HG02938 (cell line): Measurements from ENCODE around the gene GSAP.

Experiments used
- ATAC-seq: cut with Tn5 transposase; IDR thresholded peaks from one replicate; pipeline ENCODE4 v1.9.1; 2021; ENCODE audit warnings: mild to moderate bottlenecking, moderate library complexity; ENCODE audit not compliant: unreplicated experiment

Gene GSAP

GRCh38 chr7:77330169-77330882, 85.8 kb downstream of the GSAP start:
- peak; percentile 40 for ATAC-seq

- ATAC-seq = no peak
Observed at GRCh38 chr7:77329466-77330168, 86.5 kb downstream of the GSAP start.

GRCh38 chr7:77328669-77329068, 87.5 kb downstream of the GSAP start:
- no peak for ATAC-seq

DNA sequence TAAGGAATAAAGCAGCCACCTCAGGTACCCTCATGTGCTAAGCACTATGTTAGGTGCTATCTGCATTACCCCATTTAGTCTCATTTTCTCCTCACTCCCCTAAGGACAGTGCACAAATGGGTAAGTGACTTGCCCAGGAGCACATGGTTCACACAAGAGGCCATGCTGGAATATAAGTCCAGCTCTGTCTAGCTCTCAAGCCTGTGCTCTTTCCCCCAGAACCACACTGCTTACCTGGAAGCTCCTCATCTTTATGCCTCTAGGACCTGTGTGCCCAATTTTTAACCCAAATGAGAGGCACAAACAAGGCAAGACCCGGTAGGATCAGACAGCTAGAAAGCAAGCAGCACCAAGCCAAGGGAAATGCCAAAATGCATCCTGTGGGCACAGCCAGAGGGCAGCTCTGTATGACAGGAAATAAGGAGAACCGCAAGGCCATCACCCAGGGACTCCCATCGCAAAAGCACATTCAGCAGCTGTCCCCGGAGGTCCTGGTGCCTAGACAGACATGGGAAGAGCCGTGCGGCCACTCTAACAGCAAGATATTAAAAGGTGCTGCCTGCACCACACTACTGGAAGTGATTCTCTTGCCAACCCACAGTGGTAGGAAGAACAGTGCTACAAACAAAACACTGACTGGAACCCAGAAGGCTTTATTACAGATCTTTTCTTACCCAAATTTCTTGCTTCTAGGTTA, 88.1 kb downstream of the GSAP start:
- no peak for ATAC-seq

GRCh38 chr7:77327067-77327931, 88.8 kb downstream of the GSAP start:
- no peak for ATAC-seq

DNA sequence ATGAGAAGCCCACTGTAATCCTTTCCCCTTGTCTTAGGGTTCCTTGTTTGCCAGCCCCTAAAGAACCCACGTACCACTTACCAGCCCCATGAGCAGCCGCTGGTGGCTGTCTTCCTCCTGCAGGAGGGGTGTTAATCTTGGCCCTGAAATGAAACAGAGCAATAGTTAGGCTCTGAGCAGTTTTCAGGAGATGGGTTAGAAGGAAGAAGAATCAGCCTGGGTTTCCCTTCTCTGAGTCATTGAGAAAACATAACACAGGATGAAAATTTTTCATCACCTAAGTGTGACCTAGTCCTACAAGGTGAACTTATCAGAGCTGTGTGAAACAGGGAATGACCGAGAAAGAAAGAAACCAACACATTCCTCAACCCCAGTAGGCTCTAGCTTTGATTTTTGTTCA, 90.0 kb downstream of the GSAP start:
- ATAC-seq = no peak

GRCh38 chr7:77321300-77321699, 94.8 kb downstream of the GSAP start:
- no peak for ATAC-seq

- ATAC-seq = no peak
Observed at GRCh38 chr7:77320714-77321113, 95.4 kb downstream of the GSAP start.

GRCh38 chr7:77320137-77320536, 96.0 kb downstream of the GSAP start:
- no peak for ATAC-seq

DNA sequence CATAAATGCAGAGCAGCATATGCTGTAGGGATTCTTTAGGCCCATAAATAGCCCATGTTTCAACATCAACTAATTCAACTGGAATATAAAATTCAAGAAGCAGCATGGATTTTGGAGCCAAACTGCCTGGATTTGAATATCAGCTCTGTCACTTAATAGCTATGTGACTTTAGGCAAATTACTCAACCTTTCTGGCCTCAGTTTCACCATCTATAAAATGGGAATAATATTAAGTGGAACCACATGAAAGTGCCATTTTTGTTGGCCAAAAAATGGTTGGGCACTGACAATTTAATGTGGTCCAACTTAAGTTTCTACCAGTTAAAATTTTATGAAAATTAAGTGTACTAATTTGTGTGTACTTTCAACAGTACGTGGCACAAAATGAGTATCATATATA, 98.1 kb downstream of the GSAP start:
- ATAC-seq = no peak

DNA sequence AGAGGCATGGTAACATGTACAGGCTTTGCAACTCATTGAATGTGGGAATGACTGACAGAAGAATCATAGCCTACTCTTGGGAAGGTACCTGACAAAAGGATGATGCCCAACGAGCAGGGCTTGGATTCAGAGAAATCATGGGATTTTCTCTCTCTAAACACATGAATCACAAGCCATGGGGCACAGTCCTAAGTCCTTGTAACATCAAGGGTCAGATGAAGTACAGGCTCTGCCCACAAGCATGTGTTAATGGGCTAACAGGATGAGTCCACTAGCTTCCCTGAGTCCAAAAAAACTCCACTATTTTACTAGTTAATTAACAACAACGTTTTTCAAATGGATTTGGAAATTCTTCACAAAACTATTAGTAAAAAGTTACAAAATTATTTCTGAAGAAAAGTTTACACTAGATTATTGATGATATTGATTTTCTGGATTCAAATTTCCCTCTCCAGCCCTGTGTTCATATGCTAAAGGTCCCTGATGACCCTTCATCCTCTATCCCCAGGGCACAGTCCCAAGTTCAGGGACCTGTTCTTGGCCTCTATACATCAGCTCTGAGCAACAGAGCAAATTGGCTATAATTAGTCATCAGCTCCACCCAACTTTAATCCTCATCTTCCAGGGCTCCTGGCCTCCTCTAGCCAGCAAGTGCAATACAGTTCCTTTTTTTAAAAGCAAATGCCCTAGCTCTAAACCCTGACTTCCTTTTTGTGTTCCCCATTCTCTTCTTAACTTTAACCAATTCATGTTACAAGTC, 99.8 kb downstream of the GSAP start:
- ATAC-seq = no peak

DNA sequence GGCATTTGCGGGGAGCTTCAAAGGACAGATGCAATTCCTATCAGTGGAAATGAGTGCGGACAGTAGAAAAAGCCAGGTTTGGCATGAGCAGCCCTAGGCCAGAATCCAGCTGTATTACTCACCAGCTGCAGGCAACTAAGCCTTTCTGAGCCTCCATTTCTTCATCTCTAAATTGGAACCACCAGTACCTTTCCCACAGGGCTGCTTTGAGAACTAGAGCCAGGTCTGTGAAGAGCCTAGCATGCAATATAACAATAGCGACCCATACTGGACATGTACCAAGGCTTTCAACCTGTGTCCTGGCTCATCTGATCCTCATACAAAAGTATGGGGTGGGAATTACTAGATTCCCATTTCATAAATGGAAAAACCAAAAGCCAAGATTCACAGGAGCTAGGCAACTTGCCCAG, 101.0 kb downstream of the GSAP start:
- no peak for ATAC-seq

DNA sequence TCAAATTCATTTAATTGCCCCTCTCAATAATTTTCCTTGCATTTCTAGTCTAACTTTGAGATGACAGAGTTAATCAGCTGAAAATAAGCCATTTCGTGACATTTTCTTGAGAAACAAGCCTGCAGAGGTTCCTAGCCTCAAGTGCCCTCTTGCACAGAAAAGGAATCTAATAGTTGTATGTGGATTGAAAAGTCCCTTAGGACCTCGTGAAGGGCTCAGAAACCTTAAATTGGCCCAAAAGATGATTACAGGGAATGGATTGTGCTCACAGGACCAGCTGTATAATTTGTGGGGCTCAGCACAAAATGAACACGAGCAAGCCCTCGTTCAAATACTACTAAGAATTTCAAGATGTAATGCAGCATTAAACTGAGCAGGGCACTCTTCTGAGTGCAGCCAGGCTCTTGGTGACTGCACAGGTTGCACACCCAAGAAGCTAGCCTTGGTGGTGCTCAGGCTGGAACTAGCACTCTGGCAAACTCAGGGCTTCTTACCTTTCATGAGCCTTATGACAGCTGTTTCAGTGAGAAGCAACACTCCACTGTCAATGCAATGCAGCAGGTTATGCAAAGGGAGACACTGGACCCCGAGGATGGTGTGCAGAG, 102.2 kb downstream of the GSAP start:
- ATAC-seq = no peak

GRCh38 chr7:77313085-77313484, 103.1 kb downstream of the GSAP start:
- ATAC-seq = no peak

- no peak for ATAC-seq
Observed at GRCh38 chr7:77310982-77311381, 105.2 kb downstream of the GSAP start.

GRCh38 chr7:77309714-77310220, 106.4 kb downstream of the GSAP start:
- no peak for ATAC-seq

GRCh38 chr7:77308792-77309191, 107.4 kb downstream of the GSAP start:
- ATAC-seq = no peak

GRCh38 chr7:77306231-77307067, 109.7 kb downstream of the GSAP start:
- no peak for ATAC-seq

GRCh38 chr7:77295549-77295948, 120.6 kb downstream of the GSAP start:
- ATAC-seq = no peak
